Right lobe of liver (tissue), 4 donors: Measurements from ENCODE around the gene TLDC2.

Experiments
- CTCF ChIP-seq, 4 donors: fragments of 200-600 bp in 3 of 4; fragments of 450-650 bp in 1 of 4; IDR thresholded peaks; one replicate each; pipeline versions ENCODE4 v1.5.1 to v1.8.0; 2016 to 2022; ENCODE audit warnings: antibody characterized with exemption in 4 of 4, mild to moderate bottlenecking in 2 of 4
- POLR2A ChIP-seq: fragments of 450-650 bp; IDR thresholded peaks from one replicate; pipeline ENCODE4 v1.6.1; 2017; ENCODE audit warnings: antibody characterized with exemption, mild to moderate bottlenecking
- donor health status: DM: no; HTN: no; CAD: no.
- donor health status: DM: no; HTN: no; CAD: no.
- donor health status: DM: no; HTN: yes; CAD: no.

DNA sequence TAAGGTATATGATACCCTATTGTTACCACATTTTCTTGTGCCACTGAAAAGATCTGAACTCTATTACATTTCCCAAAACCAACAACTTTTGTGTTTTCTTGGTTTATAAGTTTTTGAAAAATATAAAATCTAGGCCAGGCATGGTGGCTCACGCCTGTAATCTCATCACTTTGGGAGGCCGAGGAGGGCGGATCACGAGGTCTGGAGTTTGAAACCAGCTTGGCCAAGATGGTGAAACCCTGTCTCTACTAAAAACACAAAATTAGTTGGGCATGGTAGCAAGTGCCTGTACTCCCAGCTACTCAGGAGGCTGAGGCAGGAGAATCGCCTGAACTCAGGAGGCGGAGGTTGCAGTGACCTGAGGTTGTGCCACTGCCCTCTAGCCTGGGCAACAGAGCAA, 41.3 kb downstream of the TLDC2 start:
- TF ChIP-seq CTCF (IDR thresholded peaks at IDR 0.05) (no peak), POLR2A (no peak)
